Stimulated activated CD8-positive, alpha-beta memory T cell treated with anti-CD3 and anti-CD28 coated beads, Interleukin-12 subunit alpha, Interleukin-12 subunit beta, amount 100 ng/mL, for 4 hours (primary cell): ENCODE measurements around the gene LIMK2.
A peak's percentile ranks its signal among the peaks of the same experiment; 100 is the strongest.
"Not testable (repeated sequence)": the region's sequence is repeated elsewhere in the genome, so short reads cannot be mapped to it uniquely, and the experiment has no call there.

Experiments used
- DNase-seq: peaks from one replicate; pipeline ENCODE4 v3.0.0-alpha.2; 2020; ENCODE audit warnings: low read depth

The LIMK2 gene

DNA sequence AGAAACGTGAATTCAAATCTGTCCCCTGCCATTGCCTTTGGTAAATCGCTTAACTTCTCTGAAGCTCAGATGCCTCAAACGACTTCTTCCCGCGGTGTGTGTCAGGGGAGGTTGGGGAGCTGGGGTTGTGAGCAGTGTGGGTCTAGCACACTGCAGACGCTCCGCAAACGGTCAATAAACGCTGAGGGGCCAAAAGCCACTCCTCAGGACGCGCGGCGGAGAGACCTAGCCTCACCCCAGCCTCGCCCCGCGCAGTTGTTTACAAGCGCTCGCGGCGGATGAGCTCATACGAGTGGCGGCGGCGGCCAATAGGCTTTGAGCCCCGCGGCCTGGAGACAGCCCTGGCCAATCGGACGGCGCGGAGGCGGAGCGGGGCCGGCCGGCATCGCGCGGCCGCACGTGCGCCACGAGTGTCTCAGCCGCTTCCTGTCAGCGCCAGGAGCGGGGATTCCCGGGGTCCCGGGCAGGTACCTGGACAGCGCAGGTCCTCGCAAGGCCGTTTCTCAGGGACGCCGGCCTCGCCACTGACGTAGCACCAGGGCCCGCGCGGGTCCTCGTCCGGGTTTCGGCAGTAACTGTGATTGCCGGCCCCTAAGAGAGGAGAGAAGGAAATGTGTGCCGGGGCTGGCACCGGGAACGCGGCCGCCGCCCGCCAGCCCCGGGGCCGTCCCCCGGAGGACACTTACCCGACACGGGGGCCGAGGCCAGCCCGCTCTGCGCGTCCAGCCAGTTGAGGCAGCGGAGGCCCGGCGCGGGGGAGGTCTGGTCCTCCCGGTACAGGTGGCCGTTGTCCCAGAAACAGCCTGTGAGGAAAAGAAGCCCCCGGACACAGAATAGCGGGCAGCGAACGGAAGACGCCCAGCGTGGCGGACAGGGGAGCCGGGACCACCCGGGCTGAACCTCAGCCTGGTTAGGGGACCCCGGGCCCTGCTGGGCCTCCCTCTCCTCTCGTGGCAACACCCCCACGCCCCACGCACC is 78.7 kb downstream of the LIMK2 start:
- DNase-seq = peak; percentile 89

- DNase-seq = no peak
These were observed 79.6 kb downstream of the LIMK2 start for GRCh38 chr22:31291481-31292235.

DNA sequence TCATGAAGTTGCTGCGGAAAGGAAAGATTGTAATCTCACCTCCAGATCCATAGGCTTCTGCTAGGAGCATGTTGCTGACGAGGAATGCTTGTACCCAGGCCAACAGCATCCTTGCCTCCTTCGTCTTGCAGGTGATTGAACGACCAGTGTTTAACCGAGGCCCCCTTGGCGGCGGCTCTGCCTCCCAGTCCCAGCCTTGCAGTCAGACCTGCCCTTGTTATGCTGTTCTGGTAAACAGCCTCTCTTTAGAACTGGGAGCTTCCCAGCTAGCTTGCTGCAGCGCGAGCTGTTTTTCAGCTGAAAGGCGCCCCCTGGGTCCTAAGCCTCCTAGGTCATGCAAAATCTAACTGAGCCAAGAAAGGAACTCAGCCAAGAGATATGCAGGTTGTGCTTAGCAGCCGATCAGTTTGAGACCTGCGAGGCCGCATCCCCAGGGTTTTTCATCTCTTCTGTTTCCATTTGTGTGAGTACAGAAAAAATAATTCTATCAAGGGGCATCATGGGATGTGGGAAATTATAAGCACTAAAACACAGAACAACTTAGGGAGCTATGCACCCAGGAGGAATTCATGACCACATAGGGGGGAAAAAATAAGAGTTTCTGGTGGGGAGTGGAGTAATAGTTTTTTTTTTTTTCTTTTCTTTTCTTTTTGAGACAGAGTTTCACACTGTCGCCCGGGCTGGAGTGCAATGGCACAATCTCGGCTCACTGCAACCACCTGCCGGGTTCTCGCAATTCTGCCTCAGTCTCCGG is 80.3 kb downstream of the LIMK2 start, which contains the start of gene PIK3IP1:
PIK3IP1 (minus strand) TSS at position 253 of the 754 bp plus-strand sequence; CDS start at position 109, 144 bp downstream.
- DNase-seq = peak; percentile 70

DNA sequence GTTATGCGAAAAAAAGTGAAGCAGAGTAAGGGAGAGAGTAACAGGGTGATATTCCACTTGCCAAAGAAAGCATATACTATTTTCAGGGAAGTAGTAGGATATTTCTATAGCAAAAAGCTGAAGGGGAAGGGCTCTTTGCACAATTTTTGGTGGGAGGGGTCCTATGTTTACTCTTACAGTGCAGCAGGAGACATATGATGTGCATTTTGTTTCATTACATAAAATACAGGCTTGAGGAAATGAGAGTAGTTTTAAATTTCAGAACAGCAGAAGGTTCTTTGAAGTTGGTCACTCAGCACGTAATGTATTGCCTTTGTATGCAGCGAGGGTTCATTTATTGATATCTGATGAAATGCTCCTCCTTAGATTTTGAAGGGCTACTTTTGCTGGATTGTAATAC is 83.3 kb downstream of the LIMK2 start:
- no peak for DNase-seq

GRCh38 chr22:31295831-31296657 is 83.9 kb downstream of the LIMK2 start:
- no peak for DNase-seq

GRCh38 chr22:31300896-31301295 is 88.8 kb downstream of the LIMK2 start:
- DNase-seq = no peak

- DNase-seq = no peak
These were observed 89.9 kb downstream of the LIMK2 start for GRCh38 chr22:31302006-31302405.

DNA sequence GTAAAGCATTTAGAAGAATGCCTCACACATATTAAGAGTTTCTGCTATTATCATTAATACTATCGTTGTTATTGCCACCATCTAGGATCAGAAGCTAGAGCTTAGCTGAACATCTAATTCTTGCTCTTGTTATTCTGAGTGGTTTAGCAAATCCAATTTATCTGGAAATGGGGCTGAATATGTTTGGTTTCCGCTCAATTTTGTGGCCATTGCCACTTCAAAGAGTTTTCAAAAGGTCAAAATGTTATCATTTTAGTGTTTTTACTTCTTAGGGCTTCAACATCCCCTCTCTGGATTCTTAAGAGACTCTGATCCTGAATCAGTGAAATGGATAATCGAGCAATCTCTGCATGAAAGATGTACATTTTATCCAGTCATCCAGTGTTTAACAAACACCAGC is 90.4 kb downstream of the LIMK2 start:
- no peak for DNase-seq

DNA sequence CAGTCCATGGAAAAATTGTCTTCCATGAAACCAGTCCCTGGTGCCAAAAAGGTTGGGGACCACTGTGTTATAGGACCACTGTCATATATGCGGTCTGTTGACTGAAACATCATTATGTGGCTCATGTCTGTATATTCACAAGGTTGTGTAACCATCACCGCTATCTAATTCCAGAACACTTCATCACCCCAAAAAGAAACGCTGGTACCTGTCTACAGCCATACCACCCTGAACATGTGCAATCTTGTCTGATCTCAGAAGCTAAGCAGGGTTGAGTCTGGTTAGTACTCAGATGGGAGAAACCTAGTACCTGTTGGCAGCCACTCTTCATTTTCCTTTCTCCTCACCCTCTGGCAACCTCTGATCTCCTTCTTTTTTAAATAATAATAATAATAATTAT is 93.1 kb downstream of the LIMK2 start:
- DNase-seq = no peak

- DNase-seq = no peak
These were observed 96.1 kb downstream of the LIMK2 start for GRCh38 chr22:31308181-31308580.

- DNase-seq = no peak
These were observed 101.5 kb downstream of the LIMK2 start for GRCh38 chr22:31313366-31314147.

GRCh38 chr22:31314220-31314619 is 102.1 kb downstream of the LIMK2 start:
- not testable (repeated sequence) for DNase-seq

DNA sequence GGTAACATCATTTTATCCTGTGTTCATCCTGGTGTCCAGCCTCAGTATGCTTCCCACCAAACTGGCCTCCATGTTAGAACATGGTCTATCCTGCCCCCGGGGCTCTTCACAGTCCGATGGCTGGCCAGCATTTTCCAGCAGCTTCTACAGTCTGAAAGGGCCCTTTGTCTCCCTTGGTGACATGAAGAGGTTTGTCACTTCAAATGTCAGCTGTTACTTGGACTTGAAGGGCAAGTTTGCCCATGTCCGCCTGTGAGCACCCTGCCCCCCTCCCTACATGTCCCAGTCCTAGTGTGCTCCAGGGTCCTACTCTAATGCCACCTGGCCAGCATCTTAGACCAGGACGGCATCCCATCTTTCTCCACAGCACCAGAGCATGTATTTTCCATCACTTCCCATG is 109.3 kb downstream of the LIMK2 start:
- no peak for DNase-seq

DNA sequence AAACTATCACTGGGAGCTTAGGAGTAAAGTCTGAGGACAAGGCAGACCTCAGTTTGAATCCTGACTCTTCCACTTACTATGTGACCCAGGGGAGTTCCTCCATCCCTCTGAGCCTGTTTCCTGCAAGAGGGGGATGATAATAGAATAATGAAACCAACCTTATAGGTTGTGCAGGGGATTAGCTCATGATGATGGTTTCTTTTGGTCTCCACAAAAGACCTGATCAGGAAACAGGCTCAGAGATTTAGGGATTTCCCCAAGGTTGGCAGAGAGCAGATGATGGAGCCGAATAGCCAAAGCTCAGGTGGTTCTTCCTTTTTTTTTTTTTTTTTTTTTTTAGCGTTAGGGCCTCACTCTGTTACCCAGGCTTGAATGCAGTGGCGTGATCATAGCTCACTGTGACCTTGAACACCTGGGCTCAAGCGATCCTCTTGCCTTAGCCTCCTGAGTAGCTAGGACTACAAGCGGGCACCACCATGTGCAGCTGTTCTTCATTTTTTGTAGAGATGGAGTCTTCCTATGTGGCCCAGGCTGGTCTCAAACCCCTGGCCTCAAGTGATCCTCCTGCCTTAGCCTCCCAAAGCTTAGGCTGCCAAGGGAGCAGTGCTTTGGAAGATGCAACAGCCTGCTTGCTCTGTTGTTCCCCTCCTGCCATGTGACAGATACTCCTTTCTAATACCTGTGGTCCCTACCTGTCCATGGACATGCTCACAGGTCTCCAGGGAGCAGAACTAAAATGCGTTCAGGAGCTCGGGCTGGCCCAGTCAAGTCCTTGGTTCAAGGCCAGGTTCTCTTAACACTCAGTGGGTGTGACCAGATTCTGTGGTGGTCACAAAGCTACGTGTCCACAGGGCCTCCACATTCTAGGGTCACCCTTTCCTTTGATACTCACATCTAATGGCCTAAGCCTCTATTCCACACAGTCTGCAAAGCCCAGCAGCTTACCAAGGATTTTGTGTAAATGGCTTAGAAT is 111.8 kb downstream of the LIMK2 start:
- no peak for DNase-seq

DNA sequence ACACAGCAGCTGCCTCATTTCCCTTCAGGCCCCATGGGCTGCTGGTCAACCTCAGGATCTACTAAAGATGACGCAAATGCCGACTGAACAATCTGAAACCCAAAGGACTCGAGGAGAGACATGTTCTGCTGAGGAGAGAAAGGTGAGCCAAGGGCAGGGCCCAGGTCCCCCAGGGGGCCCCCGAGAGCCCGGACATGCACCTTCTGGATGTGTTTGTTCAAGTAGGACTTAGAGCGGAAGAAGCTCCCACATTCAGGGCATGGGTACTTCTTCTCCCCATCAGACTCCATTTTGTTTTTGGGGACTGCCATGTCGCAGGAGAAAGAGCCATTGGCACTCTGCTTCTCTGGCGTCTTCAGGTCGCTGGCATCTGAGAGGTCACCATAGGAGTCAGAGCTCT is 114.8 kb downstream of the LIMK2 start:
- no peak for DNase-seq

DNA sequence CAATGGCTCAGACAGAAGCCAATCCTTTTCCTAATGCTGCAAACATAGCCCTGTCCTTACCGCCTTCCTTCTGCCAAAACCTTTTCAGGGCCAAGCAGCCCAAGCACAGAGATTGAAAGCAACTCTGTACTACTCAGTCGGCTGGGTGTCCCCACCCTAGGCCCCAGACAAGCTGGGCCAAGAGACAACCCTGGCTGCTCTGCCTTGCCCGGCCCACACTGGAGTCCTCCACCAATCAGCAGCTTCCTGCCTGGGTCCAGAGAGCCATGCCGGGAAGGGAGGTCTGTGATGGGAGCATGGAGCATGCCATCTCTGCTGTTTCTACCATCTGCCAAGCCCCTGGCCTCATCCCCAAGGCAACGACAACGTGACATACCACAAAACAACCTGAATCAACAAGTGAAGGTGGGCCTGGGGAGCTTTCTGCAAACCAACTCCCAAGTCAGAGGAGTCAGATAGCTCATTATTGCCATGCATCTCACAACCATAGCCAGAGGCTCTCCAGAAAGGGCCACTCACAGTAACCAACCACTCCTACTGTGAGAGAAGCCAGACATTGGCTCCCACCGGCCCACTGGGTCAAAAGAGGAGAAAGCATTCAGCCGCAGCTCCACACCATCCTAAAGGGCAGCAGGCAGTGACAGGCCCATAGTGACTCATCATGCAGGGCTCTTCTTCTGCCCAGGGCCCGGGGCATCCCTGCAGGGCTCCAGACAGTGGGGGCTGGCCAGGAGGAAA is 115.9 kb downstream of the LIMK2 start:
- no peak for DNase-seq

DNA sequence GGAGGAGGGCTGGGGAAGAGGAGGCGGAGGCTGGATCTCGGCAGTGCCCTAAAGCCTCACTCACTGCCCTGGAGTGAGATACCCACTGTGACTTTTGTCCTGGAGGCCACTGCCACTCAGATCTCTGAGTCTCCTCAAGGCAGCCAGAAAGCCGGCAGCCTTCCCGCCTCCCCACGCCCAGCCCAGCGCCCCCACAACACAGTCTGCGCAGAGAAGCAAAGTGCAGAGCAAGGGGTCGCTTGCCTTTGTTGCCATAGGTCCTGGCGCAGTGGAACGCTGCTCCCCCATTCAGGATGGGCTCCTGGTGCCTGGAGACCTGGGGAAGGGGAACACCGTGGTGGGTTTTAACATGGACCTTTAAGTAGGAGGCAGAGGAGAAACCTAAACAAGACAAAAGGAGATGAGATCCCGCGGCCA is 116.5 kb downstream of the LIMK2 start:
- no peak for DNase-seq

- no peak for DNase-seq
These were observed 116.9 kb downstream of the LIMK2 start for GRCh38 chr22:31329029-31329428.
